Choroid plexus epithelial cell (primary cell): Measurements from ENCODE around the gene KIF5B.
A peak's percentile ranks its signal among the peaks of the same experiment; 100 is the strongest.
"Not testable (repeated sequence)": the region's sequence is repeated elsewhere in the genome, so short reads cannot be mapped to it uniquely, and the experiment has no call there.

Source experiments
- DNase-seq: peaks from one replicate; pipeline ENCODE4 v3.0.0-alpha.2; 2010; ENCODE audit warnings: low read depth
- H3K4me3 ChIP-seq: 2 replicates; pipeline ENCODE4 v1.5.1; 2011; ENCODE audit warnings: low read depth, mild to moderate bottlenecking, control low read depth, low read length, moderate library complexity
- TF ChIP-seq, protein P1 (sequence below): conservative IDR thresholded peaks from 2 replicates; pipeline ENCODE4 v1.5.1; 2011; ENCODE audit warnings: low read depth, mild to moderate bottlenecking, control low read depth, inconsistent platforms, low read length, moderate library complexity

The KIF5B gene

DNA sequence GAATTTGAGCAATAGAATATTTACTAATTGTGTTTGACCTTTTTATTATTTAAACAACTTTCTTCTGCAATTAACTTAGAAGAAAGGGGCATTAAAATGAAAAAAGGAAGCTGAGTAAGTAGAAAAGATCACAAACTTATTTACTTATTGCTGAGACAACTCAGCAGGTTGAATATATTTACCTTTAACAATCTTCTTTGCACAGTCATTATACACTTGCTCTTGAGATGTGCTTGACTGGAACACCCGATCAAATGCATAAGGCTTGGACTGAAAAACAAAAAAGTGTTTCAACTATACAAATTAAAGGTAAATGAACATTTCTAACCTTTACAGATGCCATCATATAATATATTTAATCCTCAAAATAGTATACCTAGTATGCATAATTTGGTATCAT lies 7.9 kb downstream of the KIF5B start:
- H3K4me3 ChIP-seq, result no peak overlapping the region
- DNase-seq, result no peak
- TF ChIP-seq, protein P1, sequence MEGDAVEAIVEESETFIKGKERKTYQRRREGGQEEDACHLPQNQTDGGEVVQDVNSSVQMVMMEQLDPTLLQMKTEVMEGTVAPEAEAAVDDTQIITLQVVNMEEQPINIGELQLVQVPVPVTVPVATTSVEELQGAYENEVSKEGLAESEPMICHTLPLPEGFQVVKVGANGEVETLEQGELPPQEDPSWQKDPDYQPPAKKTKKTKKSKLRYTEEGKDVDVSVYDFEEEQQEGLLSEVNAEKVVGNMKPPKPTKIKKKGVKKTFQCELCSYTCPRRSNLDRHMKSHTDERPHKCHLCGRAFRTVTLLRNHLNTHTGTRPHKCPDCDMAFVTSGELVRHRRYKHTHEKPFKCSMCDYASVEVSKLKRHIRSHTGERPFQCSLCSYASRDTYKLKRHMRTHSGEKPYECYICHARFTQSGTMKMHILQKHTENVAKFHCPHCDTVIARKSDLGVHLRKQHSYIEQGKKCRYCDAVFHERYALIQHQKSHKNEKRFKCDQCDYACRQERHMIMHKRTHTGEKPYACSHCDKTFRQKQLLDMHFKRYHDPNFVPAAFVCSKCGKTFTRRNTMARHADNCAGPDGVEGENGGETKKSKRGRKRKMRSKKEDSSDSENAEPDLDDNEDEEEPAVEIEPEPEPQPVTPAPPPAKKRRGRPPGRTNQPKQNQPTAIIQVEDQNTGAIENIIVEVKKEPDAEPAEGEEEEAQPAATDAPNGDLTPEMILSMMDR, result no peak

DNA sequence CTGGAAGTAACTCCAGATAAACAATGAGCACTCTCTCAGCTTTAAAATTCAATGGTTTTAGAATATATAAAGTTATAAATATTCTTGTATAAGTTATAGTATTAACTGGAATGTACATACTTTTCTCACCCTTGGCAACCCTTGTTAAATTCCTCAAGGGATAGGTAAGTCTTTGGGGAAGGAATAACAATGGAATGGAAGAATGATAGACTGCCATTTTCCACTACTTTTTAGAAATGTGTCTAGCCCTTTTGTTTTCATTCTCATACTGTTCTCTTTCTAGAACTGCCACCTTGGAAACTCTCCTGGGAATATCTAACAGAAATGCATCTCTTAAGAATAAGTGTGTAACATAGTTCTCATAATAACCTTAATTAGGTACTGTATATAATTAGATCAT lies 8.3 kb downstream of the KIF5B start:
- no peak overlapping the region for H3K4me3 ChIP-seq
- TF ChIP-seq, protein P1, result no peak
- DNase-seq, result no peak

DNA sequence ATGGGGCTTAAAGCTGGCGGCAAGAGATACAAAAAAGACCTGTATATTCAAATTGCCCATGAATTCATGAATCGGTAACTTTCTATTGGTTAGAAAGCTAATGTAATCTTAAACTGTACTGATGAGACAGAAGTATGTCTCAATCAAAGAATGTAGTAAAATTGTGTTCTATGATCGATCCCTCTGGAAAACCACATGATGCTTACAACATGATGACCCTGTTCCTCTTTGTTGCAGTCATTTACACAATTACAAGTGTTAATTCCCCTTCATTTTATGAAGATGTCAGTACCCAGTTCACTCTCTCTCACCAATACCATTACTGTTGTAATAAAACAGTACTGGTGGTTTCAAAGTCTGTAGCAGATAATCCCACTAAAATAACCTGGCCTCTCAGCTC lies 10.1 kb downstream of the KIF5B start:
- TF ChIP-seq, protein P1, result no peak
- H3K4me3 ChIP-seq, result no peak overlapping the region
- DNase-seq, result no peak

DNA sequence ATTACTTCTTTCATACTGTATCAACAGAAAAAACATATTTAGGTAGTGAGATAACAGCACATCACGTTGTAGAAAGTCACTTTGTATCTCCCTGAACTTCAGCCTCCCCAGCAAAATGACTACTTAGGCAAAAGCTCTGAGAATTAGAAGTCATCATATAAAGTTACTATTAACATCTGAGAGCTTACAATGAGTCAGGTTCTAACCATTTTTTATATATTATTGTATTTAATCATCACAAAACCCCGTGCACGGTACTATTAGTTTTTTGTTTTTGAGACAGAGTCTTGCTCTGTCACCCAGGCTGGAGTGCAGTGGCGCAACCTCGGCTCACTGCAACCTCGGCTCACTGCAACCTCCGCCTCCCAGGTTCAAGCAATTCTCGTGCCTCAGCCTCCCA lies 13.5 kb downstream of the KIF5B start:
- not testable (repeated sequence) for H3K4me3 ChIP-seq
- peak; percentile 54 for DNase-seq

DNA sequence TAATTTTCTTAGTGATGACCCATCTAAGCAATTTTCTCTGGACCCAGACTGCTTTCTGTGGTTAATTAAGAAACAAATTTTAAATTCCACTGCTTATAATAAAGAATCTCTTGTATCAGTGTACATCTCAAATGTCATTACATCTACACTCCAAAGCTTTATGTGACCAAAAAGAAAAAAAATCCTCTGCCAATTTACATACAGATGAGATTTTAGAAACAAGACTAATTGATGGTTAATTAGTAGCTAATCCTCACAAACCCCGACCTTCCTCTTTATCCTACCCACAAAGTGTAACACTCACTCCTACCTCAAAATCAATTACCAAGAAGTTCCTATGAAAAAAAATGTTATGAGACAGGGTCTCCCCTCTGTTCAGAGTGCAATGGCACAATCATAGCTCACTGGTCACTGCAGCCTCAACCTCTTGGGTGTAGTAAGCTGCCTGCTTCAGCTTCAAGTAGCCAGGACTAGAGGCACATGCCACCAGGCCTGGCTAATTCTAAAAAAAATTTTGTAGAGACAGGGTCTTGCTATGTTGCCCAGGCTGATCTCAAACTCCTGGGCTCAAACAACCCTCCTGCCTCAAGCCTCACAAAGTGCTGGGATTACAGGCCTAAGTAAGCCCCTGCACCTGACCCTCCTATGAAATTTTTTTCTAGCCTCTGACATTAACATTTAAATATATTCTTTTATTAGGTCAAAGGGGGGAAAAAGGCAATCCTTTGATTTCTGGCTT lies 14.8 kb downstream of the KIF5B start:
- H3K4me3 ChIP-seq, result no peak overlapping the region
- DNase-seq, result no peak
- TF ChIP-seq, protein P1, result no peak

DNA sequence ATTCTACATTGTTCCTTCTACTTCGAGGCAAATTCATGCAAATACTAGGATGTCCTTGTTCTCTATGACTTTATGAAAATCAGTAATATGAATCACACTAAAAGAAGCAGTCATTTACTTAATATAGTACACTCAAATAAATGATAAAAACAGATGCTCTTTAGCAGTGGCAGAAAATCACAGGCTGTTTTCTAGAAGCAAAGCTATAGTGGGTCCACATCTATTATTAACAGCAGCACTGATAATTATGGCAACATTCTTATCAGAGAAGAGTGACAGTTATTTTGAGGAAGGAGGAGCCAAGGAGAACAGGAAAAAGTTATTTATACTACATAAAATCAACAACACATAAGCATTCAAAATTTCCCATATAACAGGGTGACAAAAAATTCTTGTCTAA lies 16.5 kb downstream of the KIF5B start:
- DNase-seq, result no peak
- TF ChIP-seq, protein P1, result no peak
- no peak overlapping the region for H3K4me3 ChIP-seq

DNA sequence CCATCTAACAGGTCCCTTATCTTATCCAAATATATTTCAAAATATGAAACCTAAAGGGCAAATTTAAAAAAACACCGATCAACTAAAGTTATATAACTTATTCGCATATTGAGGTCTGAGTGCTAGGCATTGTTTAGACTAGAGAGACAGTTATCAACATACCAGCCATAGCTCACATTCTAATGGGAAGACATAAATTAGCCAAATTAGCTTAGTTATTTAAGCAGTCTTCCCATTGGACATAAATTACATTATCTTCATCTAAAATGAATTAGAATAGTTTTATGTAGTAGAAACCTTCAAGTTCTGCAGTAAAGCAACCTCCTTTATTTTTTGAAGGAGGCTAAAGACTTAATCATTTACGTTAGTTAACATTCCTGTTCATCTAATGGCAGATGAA lies 17.4 kb downstream of the KIF5B start:
- TF ChIP-seq, protein P1, result no peak
- H3K4me3 ChIP-seq, result no peak overlapping the region
- peak; percentile 49 for DNase-seq
